ENCODE results near the gene CARD11. TPM values are rescaled to one million over a fixed set of nuclear protein-coding genes. Genes with fewer than 3 reads are reported as not detected.

Gene CARD11
- total RNA-seq, 1 donor from 2014 or later: 9.3 TPM

GRCh38 chr7:2926120-2926895, 117.4 kb downstream of the CARD11 start:
- H3K4me1 Mint-ChIP-seq: peaks cover 4% of the 10 kb centered on the region
- no peaks in the 10 kb centered on the region for H3K27me3 Mint-ChIP-seq (ENCODE audit: low read depth)
- H3K9me3 Mint-ChIP-seq: no peaks in the 10 kb centered on the region
- no peak overlapping the region for H3K27ac Mint-ChIP-seq
- TF ChIP-seq, protein P1, sequence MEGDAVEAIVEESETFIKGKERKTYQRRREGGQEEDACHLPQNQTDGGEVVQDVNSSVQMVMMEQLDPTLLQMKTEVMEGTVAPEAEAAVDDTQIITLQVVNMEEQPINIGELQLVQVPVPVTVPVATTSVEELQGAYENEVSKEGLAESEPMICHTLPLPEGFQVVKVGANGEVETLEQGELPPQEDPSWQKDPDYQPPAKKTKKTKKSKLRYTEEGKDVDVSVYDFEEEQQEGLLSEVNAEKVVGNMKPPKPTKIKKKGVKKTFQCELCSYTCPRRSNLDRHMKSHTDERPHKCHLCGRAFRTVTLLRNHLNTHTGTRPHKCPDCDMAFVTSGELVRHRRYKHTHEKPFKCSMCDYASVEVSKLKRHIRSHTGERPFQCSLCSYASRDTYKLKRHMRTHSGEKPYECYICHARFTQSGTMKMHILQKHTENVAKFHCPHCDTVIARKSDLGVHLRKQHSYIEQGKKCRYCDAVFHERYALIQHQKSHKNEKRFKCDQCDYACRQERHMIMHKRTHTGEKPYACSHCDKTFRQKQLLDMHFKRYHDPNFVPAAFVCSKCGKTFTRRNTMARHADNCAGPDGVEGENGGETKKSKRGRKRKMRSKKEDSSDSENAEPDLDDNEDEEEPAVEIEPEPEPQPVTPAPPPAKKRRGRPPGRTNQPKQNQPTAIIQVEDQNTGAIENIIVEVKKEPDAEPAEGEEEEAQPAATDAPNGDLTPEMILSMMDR (IDR thresholded peaks at IDR 0.05; ENCODE audit: unreplicated experiment): no peak
- no peak for DNase-seq (ENCODE audit: low spot score in 2 of 2, unreplicated experiment in 2 of 2)
- H3K36me3 Mint-ChIP-seq: no peaks in the 10 kb centered on the region
- no peak overlapping the region for H3K4me3 Mint-ChIP-seq

GRCh38 chr7:2924866-2925840, 118.5 kb downstream of the CARD11 start:
- Mint-ChIP-seq H3K27me3 (ENCODE audit: low read depth) (no peaks in the 10 kb centered on the region), H3K4me1 (peaks cover 6% of the 10 kb centered on the region), H3K9me3 (peaks cover 3% of the 10 kb centered on the region), H3K36me3 (no peaks in the 10 kb centered on the region), H3K4me3 (no peak overlapping the region), H3K27ac (no peak overlapping the region)
- no peak for DNase-seq (ENCODE audit: low spot score in 2 of 2, unreplicated experiment in 2 of 2)
- TF ChIP-seq, protein P1 (IDR thresholded peaks at IDR 0.05; ENCODE audit: unreplicated experiment): no peak

DNA sequence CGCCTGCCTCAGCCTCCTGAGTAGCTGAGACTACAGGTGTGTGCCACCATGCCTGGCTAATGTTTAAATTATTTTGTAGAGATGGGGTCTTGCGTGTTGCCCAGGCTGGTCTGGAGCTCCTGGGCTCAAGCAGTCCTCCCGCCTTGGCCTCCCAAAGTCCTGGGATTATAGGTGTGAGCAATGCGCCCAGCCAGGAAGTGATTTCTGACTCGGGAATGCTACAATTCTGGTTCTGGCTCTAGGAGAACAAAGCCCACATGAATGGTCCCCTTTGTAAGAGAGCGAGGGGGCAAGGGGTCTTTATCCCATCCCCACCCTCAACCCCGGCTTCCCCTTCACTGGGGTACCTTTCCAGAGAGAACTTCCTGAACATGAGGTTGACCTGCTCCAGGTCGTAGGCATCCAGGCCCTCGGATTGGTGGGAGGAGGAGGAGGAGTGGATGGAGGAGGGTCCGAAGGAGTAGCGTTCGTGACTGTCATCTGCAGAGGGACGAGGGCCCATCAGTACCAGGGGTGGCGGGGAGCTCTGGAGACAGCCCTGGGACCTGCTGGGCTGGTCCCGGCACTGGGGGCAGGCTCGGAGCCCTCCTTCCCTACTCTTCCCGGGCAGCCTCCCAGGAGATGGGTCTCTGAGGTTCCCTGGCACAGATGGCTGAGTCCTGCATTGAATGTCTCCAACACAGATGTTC, 119.6 kb downstream of the CARD11 start:
- no peaks in the 10 kb centered on the region for H3K27me3 Mint-ChIP-seq (ENCODE audit: low read depth)
- no peak overlapping the region for H3K27ac Mint-ChIP-seq
- no peak overlapping the region for H3K4me3 Mint-ChIP-seq
- peaks cover 6% of the 10 kb centered on the region for H3K4me1 Mint-ChIP-seq
- peaks cover 10% of the 10 kb centered on the region for H3K9me3 Mint-ChIP-seq
- no peak for DNase-seq (ENCODE audit: low spot score in 2 of 2, unreplicated experiment in 2 of 2)
- no peaks in the 10 kb centered on the region for H3K36me3 Mint-ChIP-seq
- TF ChIP-seq, protein P1 (IDR thresholded peaks at IDR 0.05; ENCODE audit: unreplicated experiment): no peak

- H3K27ac Mint-ChIP-seq: no peak overlapping the region
- no peaks in the 10 kb centered on the region for H3K27me3 Mint-ChIP-seq (ENCODE audit: low read depth)
- TF ChIP-seq, protein P1 (IDR thresholded peaks at IDR 0.05; ENCODE audit: unreplicated experiment): no peak
- H3K36me3 Mint-ChIP-seq: peaks cover 3% of the 10 kb centered on the region
- peaks cover 10% of the 10 kb centered on the region for H3K9me3 Mint-ChIP-seq
- H3K4me3 Mint-ChIP-seq: no peak overlapping the region
- DNase-seq (ENCODE audit: low spot score in 2 of 2, unreplicated experiment in 2 of 2): no peak
- peaks cover 6% of the 10 kb centered on the region for H3K4me1 Mint-ChIP-seq
These were observed 120.3 kb downstream of the CARD11 start for GRCh38 chr7:2923291-2923781.

DNA sequence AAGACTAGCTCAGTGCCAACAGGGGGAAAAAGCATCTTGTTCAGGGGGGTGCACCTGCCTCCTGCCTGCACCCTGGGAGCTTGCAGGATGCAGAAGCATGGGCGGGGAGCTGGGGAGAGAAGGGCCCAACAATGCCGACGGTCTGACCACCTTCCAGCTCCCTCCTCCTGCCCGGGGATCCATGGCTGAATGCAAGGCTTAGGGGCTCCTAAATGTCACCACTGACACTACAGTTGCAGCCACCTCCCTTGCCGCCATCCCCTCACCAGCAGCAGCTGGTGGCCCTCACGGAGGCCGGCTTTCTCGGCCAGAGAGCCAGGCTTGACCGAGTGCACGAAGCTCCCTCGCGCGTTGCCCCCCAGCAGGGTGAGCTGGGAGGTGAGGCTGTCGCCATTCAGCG, 120.8 kb downstream of the CARD11 start:
- peaks cover 10% of the 10 kb centered on the region for H3K9me3 Mint-ChIP-seq
- no peak overlapping the region for H3K4me3 Mint-ChIP-seq
- TF ChIP-seq, protein P1 (IDR thresholded peaks at IDR 0.05; ENCODE audit: unreplicated experiment): no peak
- peaks cover 3% of the 10 kb centered on the region for H3K36me3 Mint-ChIP-seq
- peaks cover 6% of the 10 kb centered on the region for H3K4me1 Mint-ChIP-seq
- no peak overlapping the region for H3K27ac Mint-ChIP-seq
- DNase-seq (ENCODE audit: low spot score in 2 of 2, unreplicated experiment in 2 of 2): no peak
- H3K27me3 Mint-ChIP-seq (ENCODE audit: low read depth): no peaks in the 10 kb centered on the region
